ENCODE data around the gene ATP5PD.
A peak's percentile ranks its signal among the peaks of the same experiment; 100 is the strongest.

ATP5PD gene

GRCh38 chr17:75046407-75047289 is at the start of gene ATP5PD, which contains the start of gene KCTD2:
Gene ATP5PD, minus strand, starts transcription at chr17:75046969. Its CDS starts 4,319 bp downstream, at chr17:75042650.
Gene KCTD2, plus strand, starts transcription at chr17:75047225. Its CDS starts 26 bp downstream, at chr17:75047251.
- DNase-seq: peak; percentile 96

- no peak for DNase-seq
Observed at GRCh38 chr17:75096082-75096625, 49.4 kb upstream of the ATP5PD start.

GRCh38 chr17:75094871-75095399 is 48.2 kb upstream of the ATP5PD start:
- no peak for DNase-seq

- DNase-seq: no peak
Observed at GRCh38 chr17:75093548-75094158, 46.9 kb upstream of the ATP5PD start.

- no peak for DNase-seq
Observed at GRCh38 chr17:75091855-75092327, 45.1 kb upstream of the ATP5PD start.

GRCh38 chr17:75090871-75091854 is 44.4 kb upstream of the ATP5PD start:
- DNase-seq: no peak

GRCh38 chr17:75088465-75089417 is 42.0 kb upstream of the ATP5PD start:
- no peak for DNase-seq

- DNase-seq: peak; percentile 80
Observed at GRCh38 chr17:75087558-75088453, 41.0 kb upstream of the ATP5PD start, which contains the start of gene SLC16A5. Gene SLC16A5, plus strand, starts transcription at chr17:75087954. Its CDS starts 5,683 bp downstream, at chr17:75093637.

GRCh38 chr17:75087182-75087557 is 40.4 kb upstream of the ATP5PD start:
- no peak for DNase-seq

GRCh38 chr17:75086496-75087181 is 39.9 kb upstream of the ATP5PD start:
- DNase-seq: no peak

GRCh38 chr17:75084039-75084660 is 37.4 kb upstream of the ATP5PD start:
- peak; percentile 20 for DNase-seq

- DNase-seq: no peak
Observed at GRCh38 chr17:75082683-75083082, 35.9 kb upstream of the ATP5PD start.

- no peak for DNase-seq
Observed at GRCh38 chr17:75081611-75082540, 35.1 kb upstream of the ATP5PD start.

GRCh38 chr17:75079023-75079373 is 32.2 kb upstream of the ATP5PD start:
- no peak for DNase-seq

GRCh38 chr17:75078284-75079022 is 31.7 kb upstream of the ATP5PD start:
- DNase-seq: no peak

GRCh38 chr17:75077496-75078283 is 30.9 kb upstream of the ATP5PD start:
- DNase-seq: peak; percentile 73

All from NCI-H146 (cell line).